GM23338 (cell line): ENCODE results near the gene CELF4. TPM values are rescaled to one million over a fixed set of nuclear protein-coding genes. Genes with fewer than 3 reads are reported as not detected.

Source experiments
- ATAC-seq: fragments of 200-7000 bp; cut with Tn5 transposase; 3 replicates; pipeline ENCODE4 v1.9.1; 2020
- DNase-seq: peaks from one replicate; pipeline ENCODE4 v3.0.0-alpha.2; 2015; ENCODE audit warnings: low spot score
- H2AFZ ChIP-seq: fragments of 200-600 bp; sonication (generic); 2 replicates; pipeline ENCODE4 v1.8.0; 2016; ENCODE audit warnings: antibody characterized with exemption, mild to moderate bottlenecking, moderate library complexity
- H3F3A ChIP-seq: fragments of 200-600 bp; sonication (generic); replicated peaks from 2 replicates; pipeline ENCODE4 v1.8.0; 2017; ENCODE audit warnings: antibody characterized with exemption, mixed run types, low read depth
- H3K27ac ChIP-seq: fragments of 200-600 bp; sonication (generic); 2 replicates; pipeline ENCODE4 v1.6.1; 2016; ENCODE audit warnings: low read depth
- H3K27me3 ChIP-seq: fragments of 200-600 bp; sonication (generic); 2 replicates; pipeline ENCODE4 v1.8.0; 2016; ENCODE audit warnings: mild to moderate bottlenecking, mixed run types, moderate library complexity; ENCODE audit not compliant: insufficient read depth
- H3K36me3 ChIP-seq: fragments of 200-600 bp; sonication (generic); 2 replicates; pipeline ENCODE4 v1.8.0; 2016; ENCODE audit warnings: mild to moderate bottlenecking; ENCODE audit not compliant: insufficient read depth
- H3K4me1 ChIP-seq: fragments of 200-600 bp; sonication (generic); 2 replicates; pipeline ENCODE4 v1.8.0; 2016; ENCODE audit warnings: mild to moderate bottlenecking, moderate library complexity; ENCODE audit not compliant: insufficient read depth
- H3K4me2 ChIP-seq: fragments of 200-600 bp; sonication (generic); 2 replicates; pipeline ENCODE4 v1.7.1; 2017; ENCODE audit warnings: mixed run types
- H3K4me3 ChIP-seq: fragments of 200-600 bp; sonication (generic); 2 replicates; pipeline ENCODE4 v1.6.1; 2016; ENCODE audit warnings: mixed run types
- H3K79me2 ChIP-seq: fragments of 200-600 bp; sonication (generic); replicated peaks from 2 replicates; pipeline ENCODE4 v1.8.0; 2017; ENCODE audit warnings: mild to moderate bottlenecking; ENCODE audit not compliant: insufficient read depth
- H3K9me2 ChIP-seq: fragments of 200-600 bp; sonication (generic); 2 replicates; pipeline ENCODE4 v1.8.0; 2017; ENCODE audit not compliant: insufficient read depth
- H4K20me1 ChIP-seq: fragments of 200-600 bp; sonication (generic); replicated peaks from 2 replicates; pipeline ENCODE4 v1.8.0; 2017; ENCODE audit warnings: mild to moderate bottlenecking; ENCODE audit not compliant: insufficient read depth
- H3K27ac Mint-ChIP-seq: 2 replicates; pipeline ENCODE4 v1.8.0; 2020; ENCODE audit warnings: inconsistent platforms, mild to moderate bottlenecking, moderate library complexity, mixed read lengths
- H3K27me3 Mint-ChIP-seq: 3 replicates; pipeline ENCODE4 v1.8.0; 2022; ENCODE audit warnings: low read depth, mild to moderate bottlenecking, moderate library complexity, mixed read lengths, inconsistent platforms; ENCODE audit not compliant: insufficient read depth, poor library complexity
- H3K36me3 Mint-ChIP-seq: 3 replicates; pipeline ENCODE4 v1.8.0; 2021; ENCODE audit warnings: low read depth, mild to moderate bottlenecking, inconsistent platforms, moderate library complexity, mixed read lengths
- H3K4me1 Mint-ChIP-seq: 3 replicates; pipeline ENCODE4 v1.8.0; 2020; ENCODE audit warnings: mild to moderate bottlenecking, inconsistent platforms, mixed read lengths
- H3K4me3 Mint-ChIP-seq: 3 replicates; pipeline ENCODE4 v1.8.0; 2021; ENCODE audit warnings: moderate library complexity, mild to moderate bottlenecking, inconsistent platforms, mixed read lengths
- H3K9me3 Mint-ChIP-seq: 3 replicates; pipeline ENCODE4 v1.8.0; 2020; ENCODE audit warnings: moderate library complexity, mild to moderate bottlenecking, inconsistent platforms, mixed read lengths
- CREB1 ChIP-seq: fragments of 250-450 bp; sonication (Bioruptor Pico); IDR thresholded peaks from 2 replicates; pipeline ENCODE4 v1.5.0; 2020; ENCODE audit warnings: low read depth, mild to moderate bottlenecking, moderate library complexity
- EZH2phosphoT487 ChIP-seq: fragments of 200-600 bp; sonication (generic); IDR thresholded peaks from one replicate; pipeline ENCODE4 v1.8.1; 2018; ENCODE audit warnings: antibody characterized with exemption; ENCODE audit not compliant: unreplicated experiment
- NANOG ChIP-seq: IDR thresholded peaks from 2 replicates; pipeline ENCODE4 v1.6.1; 2016; ENCODE audit warnings: antibody characterized with exemption, borderline replicate concordance
- POLR2AphosphoS5 ChIP-seq: IDR thresholded peaks from 2 replicates; pipeline ENCODE4 v1.6.1; 2016; ENCODE audit warnings: antibody characterized with exemption, low read depth
- STAT1 ChIP-seq: IDR thresholded peaks from one replicate; pipeline ENCODE4 v1.6.1; 2016; ENCODE audit warnings: antibody characterized with exemption; ENCODE audit not compliant: unreplicated experiment
- ZNF114 ChIP-seq: fragments of 250-450 bp; sonication (Bioruptor Pico); IDR thresholded peaks from 2 replicates; pipeline ENCODE4 v1.5.0; 2020; ENCODE audit warnings: mild to moderate bottlenecking, moderate library complexity
- ZNF331 ChIP-seq: fragments of 250-450 bp; sonication (Bioruptor Pico); IDR thresholded peaks from 2 replicates; pipeline ENCODE4 v1.5.0; 2020; ENCODE audit warnings: low read depth, mild to moderate bottlenecking, moderate library complexity
- polyA plus RNA-seq: library from polyadenylated mRNA; unstranded; fragments of >200 nt; fragmentation: Nextera tagmentation; extraction: Ambion mirVana; gene quantifications from 2 replicates; pipeline ENCODE4 v1.2.1, GENCODE V29; 2016
- total RNA-seq: library from RNA; depleted of rRNA; stranded (reverse); fragments of >200 nt; shearing (Covaris generic); gene quantifications from 2 replicates; pipeline ENCODE4 v1.2.3, GENCODE V29; 2014
- TF ChIP-seq, protein P1 (sequence below), 2 experiments: fragments of 200-600 bp in 1 of 2; sonication (generic) in 1 of 2; conservative IDR thresholded peaks; 2 replicates each; pipeline versions ENCODE4 v1.5.1 to v1.6.1; 2016 to 2017; ENCODE audit warnings: antibody characterized with exemption in 2 of 2, low read depth in 2 of 2, mild to moderate bottlenecking in 2 of 2, moderate library complexity in 1 of 2
- TF ChIP-seq, protein P2 (sequence below): IDR thresholded peaks from 2 replicates; pipeline ENCODE4 v1.6.1; 2016; ENCODE audit warnings: antibody characterized with exemption
- TF ChIP-seq, protein P3 (sequence below): fragments of 250-450 bp; sonication (Bioruptor Pico); IDR thresholded peaks from 2 replicates; pipeline ENCODE4 v1.5.0; 2020; ENCODE audit warnings: mild to moderate bottlenecking, moderate library complexity

Gene CELF4
- total and polyA plus RNA-seq, 2 experiments from 2014 or later, result 2.6 to 6.7 TPM

DNA sequence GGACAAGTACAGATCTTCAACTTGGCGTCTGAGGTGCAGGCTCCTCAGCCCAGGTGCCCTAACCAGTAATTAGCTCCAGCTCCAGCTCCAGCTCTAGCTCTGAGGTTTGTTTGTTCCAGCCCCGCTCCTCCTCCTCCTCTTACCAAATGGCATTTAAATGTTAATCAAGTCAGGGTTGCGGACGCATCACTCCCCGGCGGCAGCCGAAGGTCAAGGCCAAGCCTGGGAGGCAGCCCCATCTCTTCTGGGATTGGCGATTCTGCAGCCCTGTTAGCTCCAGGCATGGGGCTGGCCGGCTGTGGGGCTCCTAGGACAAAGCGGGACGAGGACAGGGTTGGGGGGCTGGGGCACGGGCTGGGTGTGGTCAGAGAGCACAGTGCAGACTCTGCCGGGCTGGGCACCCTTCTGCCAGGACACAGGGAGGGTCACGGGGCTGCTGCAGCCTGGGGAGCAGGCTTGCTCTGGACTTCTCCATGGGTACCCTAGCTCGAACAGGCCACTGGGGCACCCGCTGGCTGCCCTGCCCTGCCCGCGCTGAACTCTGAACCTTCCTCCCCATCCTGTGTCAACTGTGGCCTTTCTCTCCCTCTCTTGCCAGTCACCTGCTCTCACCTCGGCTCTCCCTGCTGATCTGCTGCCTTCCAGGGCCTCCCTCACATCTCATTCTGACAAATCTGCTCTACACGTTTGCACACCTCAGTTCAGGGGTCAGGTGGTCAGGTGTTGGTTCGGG is 203.3 kb downstream of the CELF4 start:
- H3K36me3 ChIP-seq, result no peaks in the 10 kb centered on the region
- peak overlapping the region; percentile 42; the same call in 1 of the 2 replicates for H3K4me3 ChIP-seq
- peak; percentile 92 for DNase-seq
- Mint-ChIP-seq H3K36me3 (no peaks in the 10 kb centered on the region), H3K4me3 (peak overlapping the region; percentile 55), H3K9me3 (peaks cover 2% of the 10 kb centered on the region; the same call in 2 of the 3 replicates), H3K27ac (no peak overlapping the region), H3K27me3 (peaks cover 69% of the 10 kb centered on the region), H3K4me1 (peaks cover 25% of the 10 kb centered on the region)
- H3K27ac ChIP-seq, result no peak overlapping the region
- H2AFZ ChIP-seq, result no peak overlapping the region
- peak; percentile 90 for ATAC-seq
- TF ChIP-seq, protein P1, sequence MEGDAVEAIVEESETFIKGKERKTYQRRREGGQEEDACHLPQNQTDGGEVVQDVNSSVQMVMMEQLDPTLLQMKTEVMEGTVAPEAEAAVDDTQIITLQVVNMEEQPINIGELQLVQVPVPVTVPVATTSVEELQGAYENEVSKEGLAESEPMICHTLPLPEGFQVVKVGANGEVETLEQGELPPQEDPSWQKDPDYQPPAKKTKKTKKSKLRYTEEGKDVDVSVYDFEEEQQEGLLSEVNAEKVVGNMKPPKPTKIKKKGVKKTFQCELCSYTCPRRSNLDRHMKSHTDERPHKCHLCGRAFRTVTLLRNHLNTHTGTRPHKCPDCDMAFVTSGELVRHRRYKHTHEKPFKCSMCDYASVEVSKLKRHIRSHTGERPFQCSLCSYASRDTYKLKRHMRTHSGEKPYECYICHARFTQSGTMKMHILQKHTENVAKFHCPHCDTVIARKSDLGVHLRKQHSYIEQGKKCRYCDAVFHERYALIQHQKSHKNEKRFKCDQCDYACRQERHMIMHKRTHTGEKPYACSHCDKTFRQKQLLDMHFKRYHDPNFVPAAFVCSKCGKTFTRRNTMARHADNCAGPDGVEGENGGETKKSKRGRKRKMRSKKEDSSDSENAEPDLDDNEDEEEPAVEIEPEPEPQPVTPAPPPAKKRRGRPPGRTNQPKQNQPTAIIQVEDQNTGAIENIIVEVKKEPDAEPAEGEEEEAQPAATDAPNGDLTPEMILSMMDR (conservative IDR thresholded peaks at IDR 0.05; ENCODE audit: low read depth in 2 of 2), result no peak
- TF ChIP-seq, protein P2, sequence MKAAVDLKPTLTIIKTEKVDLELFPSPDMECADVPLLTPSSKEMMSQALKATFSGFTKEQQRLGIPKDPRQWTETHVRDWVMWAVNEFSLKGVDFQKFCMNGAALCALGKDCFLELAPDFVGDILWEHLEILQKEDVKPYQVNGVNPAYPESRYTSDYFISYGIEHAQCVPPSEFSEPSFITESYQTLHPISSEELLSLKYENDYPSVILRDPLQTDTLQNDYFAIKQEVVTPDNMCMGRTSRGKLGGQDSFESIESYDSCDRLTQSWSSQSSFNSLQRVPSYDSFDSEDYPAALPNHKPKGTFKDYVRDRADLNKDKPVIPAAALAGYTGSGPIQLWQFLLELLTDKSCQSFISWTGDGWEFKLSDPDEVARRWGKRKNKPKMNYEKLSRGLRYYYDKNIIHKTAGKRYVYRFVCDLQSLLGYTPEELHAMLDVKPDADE, result no peak
- TF ChIP-seq ZNF114 (CRISPR knock-in tag) (no peak), STAT1 (no peak), EZH2phosphoT487 (no peak), POLR2AphosphoS5 (peak; percentile 32; the same call in 1 of the 2 replicates), NANOG (no peak), ZNF331 (CRISPR knock-in tag) (no peak), CREB1 (CRISPR knock-in tag) (no peak; the same call in 1 of the 2 replicates)
- TF ChIP-seq, protein P3, sequence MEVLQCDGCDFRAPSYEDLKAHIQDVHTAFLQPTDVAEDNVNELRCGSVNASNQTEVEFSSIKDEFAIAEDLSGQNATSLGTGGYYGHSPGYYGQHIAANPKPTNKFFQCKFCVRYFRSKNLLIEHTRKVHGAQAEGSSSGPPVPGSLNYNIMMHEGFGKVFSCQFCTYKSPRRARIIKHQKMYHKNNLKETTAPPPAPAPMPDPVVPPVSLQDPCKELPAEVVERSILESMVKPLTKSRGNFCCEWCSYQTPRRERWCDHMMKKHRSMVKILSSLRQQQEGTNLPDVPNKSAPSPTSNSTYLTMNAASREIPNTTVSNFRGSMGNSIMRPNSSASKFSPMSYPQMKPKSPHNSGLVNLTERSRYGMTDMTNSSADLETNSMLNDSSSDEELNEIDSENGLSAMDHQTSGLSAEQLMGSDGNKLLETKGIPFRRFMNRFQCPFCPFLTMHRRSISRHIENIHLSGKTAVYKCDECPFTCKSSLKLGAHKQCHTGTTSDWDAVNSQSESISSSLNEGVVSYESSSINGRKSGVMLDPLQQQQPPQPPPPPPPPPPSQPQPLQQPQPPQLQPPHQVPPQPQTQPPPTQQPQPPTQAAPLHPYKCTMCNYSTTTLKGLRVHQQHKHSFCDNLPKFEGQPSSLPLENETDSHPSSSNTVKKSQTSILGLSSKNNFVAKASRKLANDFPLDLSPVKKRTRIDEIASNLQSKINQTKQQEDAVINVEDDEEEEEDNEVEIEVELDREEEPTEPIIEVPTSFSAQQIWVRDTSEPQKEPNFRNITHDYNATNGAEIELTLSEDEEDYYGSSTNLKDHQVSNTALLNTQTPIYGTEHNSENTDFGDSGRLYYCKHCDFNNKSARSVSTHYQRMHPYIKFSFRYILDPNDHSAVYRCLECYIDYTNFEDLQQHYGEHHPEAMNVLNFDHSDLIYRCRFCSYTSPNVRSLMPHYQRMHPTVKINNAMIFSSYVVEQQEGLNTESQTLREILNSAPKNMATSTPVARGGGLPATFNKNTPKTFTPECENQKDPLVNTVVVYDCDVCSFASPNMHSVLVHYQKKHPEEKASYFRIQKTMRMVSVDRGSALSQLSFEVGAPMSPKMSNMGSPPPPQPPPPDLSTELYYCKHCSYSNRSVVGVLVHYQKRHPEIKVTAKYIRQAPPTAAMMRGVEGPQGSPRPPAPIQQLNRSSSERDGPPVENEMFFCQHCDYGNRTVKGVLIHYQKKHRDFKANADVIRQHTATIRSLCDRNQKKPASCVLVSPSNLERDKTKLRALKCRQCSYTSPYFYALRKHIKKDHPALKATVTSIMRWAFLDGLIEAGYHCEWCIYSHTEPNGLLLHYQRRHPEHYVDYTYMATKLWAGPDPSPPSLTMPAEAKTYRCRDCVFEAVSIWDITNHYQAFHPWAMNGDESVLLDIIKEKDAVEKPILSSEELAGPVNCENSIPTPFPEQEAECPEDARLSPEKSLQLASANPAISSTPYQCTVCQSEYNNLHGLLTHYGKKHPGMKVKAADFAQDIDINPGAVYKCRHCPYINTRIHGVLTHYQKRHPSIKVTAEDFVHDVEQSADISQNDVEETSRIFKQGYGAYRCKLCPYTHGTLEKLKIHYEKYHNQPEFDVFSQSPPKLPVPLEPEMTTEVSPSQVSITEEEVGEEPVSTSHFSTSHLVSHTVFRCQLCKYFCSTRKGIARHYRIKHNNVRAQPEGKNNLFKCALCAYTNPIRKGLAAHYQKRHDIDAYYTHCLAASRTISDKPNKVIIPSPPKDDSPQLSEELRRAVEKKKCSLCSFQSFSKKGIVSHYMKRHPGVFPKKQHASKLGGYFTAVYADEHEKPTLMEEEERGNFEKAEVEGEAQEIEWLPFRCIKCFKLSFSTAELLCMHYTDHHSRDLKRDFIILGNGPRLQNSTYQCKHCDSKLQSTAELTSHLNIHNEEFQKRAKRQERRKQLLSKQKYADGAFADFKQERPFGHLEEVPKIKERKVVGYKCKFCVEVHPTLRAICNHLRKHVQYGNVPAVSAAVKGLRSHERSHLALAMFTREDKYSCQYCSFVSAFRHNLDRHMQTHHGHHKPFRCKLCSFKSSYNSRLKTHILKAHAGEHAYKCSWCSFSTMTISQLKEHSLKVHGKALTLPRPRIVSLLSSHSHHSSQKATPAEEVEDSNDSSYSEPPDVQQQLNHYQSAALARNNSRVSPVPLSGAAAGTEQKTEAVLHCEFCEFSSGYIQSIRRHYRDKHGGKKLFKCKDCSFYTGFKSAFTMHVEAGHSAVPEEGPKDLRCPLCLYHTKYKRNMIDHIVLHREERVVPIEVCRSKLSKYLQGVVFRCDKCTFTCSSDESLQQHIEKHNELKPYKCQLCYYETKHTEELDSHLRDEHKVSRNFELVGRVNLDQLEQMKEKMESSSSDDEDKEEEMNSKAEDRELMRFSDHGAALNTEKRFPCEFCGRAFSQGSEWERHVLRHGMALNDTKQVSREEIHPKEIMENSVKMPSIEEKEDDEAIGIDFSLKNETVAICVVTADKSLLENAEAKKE (CRISPR knock-in tag), result peak; percentile 13; the same call in 1 of the 2 replicates
- peak overlapping the region; percentile 75 for H3K4me2 ChIP-seq
- H3K9me2 ChIP-seq, result no peaks in the 10 kb centered on the region
- no peaks in the 10 kb centered on the region for H3K79me2 ChIP-seq
- peaks cover 77% of the 10 kb centered on the region for H3K27me3 ChIP-seq
- peaks cover 9% of the 10 kb centered on the region; the same call in 1 of the 2 replicates for H4K20me1 ChIP-seq
- peaks cover 22% of the 10 kb centered on the region for H3K4me1 ChIP-seq
- no peaks in the 10 kb centered on the region; the same call in 1 of the 2 replicates for H3F3A ChIP-seq
